ENCODE results near the gene EIF2AK2.
A peak's percentile ranks its signal among the peaks of the same experiment; 100 is the strongest.

EIF2AK2 gene

DNA sequence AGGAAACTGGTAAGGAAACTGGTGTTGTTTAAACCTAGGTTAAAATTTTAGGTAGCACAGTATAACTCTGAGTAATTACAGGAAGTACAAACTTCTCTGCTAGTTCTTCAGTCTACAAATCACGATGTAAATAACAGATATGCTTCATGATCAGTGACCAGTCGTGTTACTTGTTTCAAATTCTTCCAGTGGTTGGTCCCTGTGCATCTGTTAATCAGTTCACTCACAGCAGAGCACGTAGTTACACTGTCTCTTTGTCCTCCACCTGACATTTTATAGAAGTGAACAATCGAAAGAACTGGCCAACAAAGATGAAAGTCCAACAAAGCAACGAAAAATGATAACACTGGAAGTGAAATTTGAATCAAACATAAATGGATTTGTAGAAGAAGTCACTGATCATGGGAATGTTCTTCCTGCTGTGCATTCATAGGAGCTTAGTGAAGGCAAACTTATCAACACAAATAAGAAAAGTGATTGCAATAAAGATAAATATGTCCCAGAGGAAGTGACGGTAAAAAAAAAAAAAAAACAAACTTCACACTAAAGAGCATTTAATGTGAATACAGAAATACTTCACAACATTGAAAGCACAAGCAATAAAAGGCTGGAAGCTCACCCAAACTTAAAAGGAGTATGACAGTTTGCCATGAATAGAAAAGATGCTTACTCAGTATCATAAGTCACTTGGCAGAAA, 7.0 kb downstream of the EIF2AK2 start:
- Histone ChIP-seq H3K36me3 (peaks cover 15% of the 10 kb centered on the region), H3K27ac (peak overlapping the region; percentile 68)

DNA sequence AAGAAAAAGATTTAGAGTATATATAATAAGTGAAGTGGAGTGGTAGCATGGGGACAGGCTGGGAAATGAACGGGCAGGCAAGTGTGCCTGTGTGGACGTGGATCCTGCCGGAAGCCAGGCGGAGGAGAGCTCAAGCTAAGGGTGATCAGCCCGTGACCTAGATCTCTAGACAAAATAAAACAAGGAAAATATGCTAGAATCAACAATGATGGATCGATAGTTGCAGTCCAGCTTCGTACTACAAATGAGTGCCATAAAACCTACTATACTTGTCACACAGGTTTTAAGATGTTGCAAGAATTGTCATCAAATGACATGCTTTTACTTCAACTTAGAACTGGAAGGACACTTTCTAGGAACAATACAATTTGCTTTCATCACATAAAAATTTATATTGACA, 8.5 kb downstream of the EIF2AK2 start:
- Histone ChIP-seq H3K9me3 (no peaks in the 10 kb centered on the region), H3K27me3 (no peaks in the 10 kb centered on the region), H3K36me3 (peaks cover 30% of the 10 kb centered on the region), H3K4me1 (ENCODE audit: control insufficient read depth in 1 of 2, insufficient read depth in 1 of 2, low read depth in 1 of 2, low read length in 1 of 2) (peaks cover 70 to 77% of the 10 kb centered on the region in 2 experiments), H3K27ac (peak overlapping the region; percentile 51), H3K4me3 (ENCODE audit: low read depth in 1 of 2, low read length in 1 of 2) (no peak overlapping the region)
- TF ChIP-seq, protein P1, sequence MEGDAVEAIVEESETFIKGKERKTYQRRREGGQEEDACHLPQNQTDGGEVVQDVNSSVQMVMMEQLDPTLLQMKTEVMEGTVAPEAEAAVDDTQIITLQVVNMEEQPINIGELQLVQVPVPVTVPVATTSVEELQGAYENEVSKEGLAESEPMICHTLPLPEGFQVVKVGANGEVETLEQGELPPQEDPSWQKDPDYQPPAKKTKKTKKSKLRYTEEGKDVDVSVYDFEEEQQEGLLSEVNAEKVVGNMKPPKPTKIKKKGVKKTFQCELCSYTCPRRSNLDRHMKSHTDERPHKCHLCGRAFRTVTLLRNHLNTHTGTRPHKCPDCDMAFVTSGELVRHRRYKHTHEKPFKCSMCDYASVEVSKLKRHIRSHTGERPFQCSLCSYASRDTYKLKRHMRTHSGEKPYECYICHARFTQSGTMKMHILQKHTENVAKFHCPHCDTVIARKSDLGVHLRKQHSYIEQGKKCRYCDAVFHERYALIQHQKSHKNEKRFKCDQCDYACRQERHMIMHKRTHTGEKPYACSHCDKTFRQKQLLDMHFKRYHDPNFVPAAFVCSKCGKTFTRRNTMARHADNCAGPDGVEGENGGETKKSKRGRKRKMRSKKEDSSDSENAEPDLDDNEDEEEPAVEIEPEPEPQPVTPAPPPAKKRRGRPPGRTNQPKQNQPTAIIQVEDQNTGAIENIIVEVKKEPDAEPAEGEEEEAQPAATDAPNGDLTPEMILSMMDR (IDR thresholded peaks at IDR 0.05), result no peak

More for the DNA sequence above, 7.0 kb downstream of the EIF2AK2 start:
- H3K27me3 ChIP-seq, result no peaks in the 10 kb centered on the region
- no peaks in the 10 kb centered on the region for H3K9me3 ChIP-seq
- H3K4me3 ChIP-seq (ENCODE audit: low read depth in 1 of 2, low read length in 1 of 2), result no peak overlapping the region
- peaks cover 73 to 80% of the 10 kb centered on the region in 2 experiments for H3K4me1 ChIP-seq (ENCODE audit: control insufficient read depth in 1 of 2, insufficient read depth in 1 of 2, low read depth in 1 of 2, low read length in 1 of 2)
- TF ChIP-seq, protein P1 (IDR thresholded peaks at IDR 0.05), result no peak

DNA sequence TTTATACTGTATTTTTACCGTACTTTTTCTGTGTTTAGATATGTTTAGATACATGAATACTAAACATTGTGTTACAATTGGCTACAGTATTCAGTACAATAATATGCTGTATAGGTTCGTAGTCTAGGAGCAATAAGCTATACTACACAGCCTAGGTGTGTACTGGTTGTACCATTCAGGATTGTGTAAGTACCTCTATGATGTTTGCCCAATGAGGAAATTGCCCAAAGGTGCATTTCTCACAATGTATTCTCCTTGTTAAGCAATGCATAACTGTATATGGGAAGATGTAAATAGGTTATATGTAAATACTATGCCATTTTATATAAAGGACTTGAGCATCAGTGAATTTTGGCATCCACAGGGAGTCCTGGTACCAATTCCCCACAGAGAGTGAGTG, 10.7 kb downstream of the EIF2AK2 start:
- Histone ChIP-seq H3K36me3 (peaks cover 50% of the 10 kb centered on the region), H3K4me3 (ENCODE audit: low read depth in 1 of 2, low read length in 1 of 2) (peak overlapping the region in 1 of 2 experiments; percentile 26), H3K27ac (peak overlapping the region; percentile 82), H3K27me3 (no peaks in the 10 kb centered on the region), H3K9me3 (no peaks in the 10 kb centered on the region), H3K4me1 (ENCODE audit: control insufficient read depth in 1 of 2, insufficient read depth in 1 of 2, low read depth in 1 of 2, low read length in 1 of 2) (peaks cover 61 to 65% of the 10 kb centered on the region in 2 experiments)
- TF ChIP-seq, protein P1 (IDR thresholded peaks at IDR 0.05), result no peak

DNA sequence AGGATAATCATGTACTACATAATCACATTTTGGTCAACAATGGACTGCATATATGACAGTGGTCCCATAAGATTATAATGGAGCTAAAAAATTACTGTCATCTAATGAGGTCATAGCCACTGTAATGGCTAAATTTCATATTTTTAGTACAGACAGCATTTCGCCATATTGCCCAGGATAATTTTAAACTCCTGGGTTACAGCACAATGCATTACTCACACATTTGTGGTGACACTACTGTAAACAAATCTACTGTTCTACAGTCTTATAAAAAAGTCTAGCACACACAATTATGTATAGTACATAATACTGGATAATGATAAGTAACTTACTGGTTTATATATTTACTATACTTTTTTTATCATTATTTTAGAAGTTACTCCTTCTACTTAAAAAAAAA, 12.8 kb downstream of the EIF2AK2 start:
- TF ChIP-seq, protein P1 (IDR thresholded peaks at IDR 0.05), result no peak
- Histone ChIP-seq H3K4me1 (ENCODE audit: control insufficient read depth in 1 of 2, insufficient read depth in 1 of 2, low read depth in 1 of 2, low read length in 1 of 2) (peaks cover 50 to 56% of the 10 kb centered on the region in 2 experiments), H3K4me3 (ENCODE audit: low read depth in 1 of 2, low read length in 1 of 2) (no peak overlapping the region), H3K27me3 (no peaks in the 10 kb centered on the region), H3K27ac (peak overlapping the region; percentile 60), H3K36me3 (peaks cover 67% of the 10 kb centered on the region), H3K9me3 (no peaks in the 10 kb centered on the region)

DNA sequence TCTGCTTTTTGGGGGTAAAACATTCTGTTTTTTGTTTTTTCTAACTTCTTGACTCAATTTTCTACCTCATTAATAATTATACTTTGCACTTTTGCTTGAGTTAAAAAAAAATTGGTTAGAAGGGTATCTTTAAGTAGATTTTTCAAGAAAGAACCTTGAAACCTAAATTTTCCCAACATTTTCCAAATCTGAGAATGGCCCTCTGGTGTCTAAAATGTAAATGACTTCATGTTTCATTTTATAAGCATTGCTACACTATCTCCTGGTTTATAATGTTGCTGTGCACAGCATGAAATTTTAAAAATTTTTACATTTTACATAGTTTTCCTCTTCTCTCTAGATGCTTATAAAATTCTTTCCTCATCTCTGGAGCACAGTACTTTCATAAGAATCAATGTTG, 14.2 kb downstream of the EIF2AK2 start:
- peaks cover 70% of the 10 kb centered on the region for H3K36me3 ChIP-seq

More for the DNA sequence above, 14.2 kb downstream of the EIF2AK2 start:
- peaks cover 36 to 47% of the 10 kb centered on the region in 2 experiments for H3K4me1 ChIP-seq (ENCODE audit: control insufficient read depth in 1 of 2, insufficient read depth in 1 of 2, low read depth in 1 of 2, low read length in 1 of 2)
- no peaks in the 10 kb centered on the region for H3K9me3 ChIP-seq
- H3K27me3 ChIP-seq, result no peaks in the 10 kb centered on the region
- H3K4me3 ChIP-seq (ENCODE audit: low read depth in 1 of 2, low read length in 1 of 2), result no peak overlapping the region
- TF ChIP-seq, protein P1 (IDR thresholded peaks at IDR 0.05), result no peak
- H3K27ac ChIP-seq, result no peak overlapping the region

All from neutrophil (primary cell).